HepG2 (cell line): Measurements from ENCODE around the gene CREBBP. TPM values are rescaled to one million over a fixed set of nuclear protein-coding genes. Genes with fewer than 3 reads are reported as not detected.

Experiments used
- ATAC-seq: fragments of 200-7000 bp; cut with Tn5 transposase; 3 replicates; pipeline ENCODE4 v1.9.1; 2020; ENCODE audit warnings: mild to moderate bottlenecking, moderate library complexity
- BruUV-seq: library from RNA; stranded (reverse); fragments of 400-500 nt; replicated peaks from 2 replicates; lab custom pipeline; 2021; lab: Mats Ljungman, UMichigan
- CTCF ChIA-PET: fragments of 300-600 bp; formaldehyde crosslinking; extraction: SDS; loops from one replicate; lab custom pipeline; 2021; ENCODE audit warnings: low total read pairs, inconsistent platforms, low intra/inter-chr PET ratio; lab: Yijun Ruan, JAX
- POLR2A ChIA-PET: fragments of 350-600 bp; sonication (Branson Sonifier 250); formaldehyde crosslinking; loops from one replicate; lab custom pipeline; 2020; ENCODE audit warnings: antibody characterized with exemption, inconsistent platforms; lab: Yijun Ruan, JAX
- DNase-seq: peaks from one replicate; pipeline ENCODE4 v3.0.0-alpha.2; 2015; ENCODE audit warnings: low spot score
- FAIRE-seq: peaks from 3 replicates; lab custom pipeline; 2011; peaks lifted over from hg19 to GRCh38; lab: Jason Lieb, UNC
- H2AFZ ChIP-seq: one replicate; pipeline ENCODE4 v1.6.1; 2011; ENCODE audit warnings: low read length, inconsistent platforms
- H3K27ac ChIP-seq: fragments of 300-600 bp; 3 replicates; pipeline ENCODE4 v1.8.0; 2011; ENCODE audit warnings: mixed run types, mild to moderate bottlenecking, mixed read lengths, low read length, inconsistent platforms; ENCODE audit not compliant: insufficient read depth; ENCODE audit errors: extremely low read length
- H3K27me3 ChIP-seq, 2 experiments: fragments of 200-600 bp in 1 of 2; 2 replicates in 1 of 2; 3 replicates in 1 of 2; pipeline versions ENCODE4 v1.6.0 to v1.8.0; 2011; ENCODE audit warnings: low read length in 2 of 2, mild to moderate bottlenecking in 2 of 2, moderate library complexity in 2 of 2, inconsistent platforms in 1 of 2; ENCODE audit not compliant: insufficient read depth in 2 of 2, control insufficient read depth in 1 of 2
- H3K36me3 ChIP-seq, 2 experiments: fragments of 200-600 bp in 1 of 2; replicated peaks in 1 of 2; 2 replicates in 1 of 2; 3 replicates in 1 of 2; pipeline versions ENCODE4 v1.5.1 to v1.8.0; 2011; ENCODE audit warnings: low read length in 2 of 2, inconsistent platforms in 1 of 2; ENCODE audit not compliant: insufficient read depth in 2 of 2, control insufficient read depth in 1 of 2
- H3K4me1 ChIP-seq: 2 replicates; pipeline ENCODE4 v1.5.1; 2012; ENCODE audit warnings: low read length, inconsistent platforms; ENCODE audit not compliant: insufficient read depth
- H3K4me2 ChIP-seq: 2 replicates; pipeline ENCODE4 v1.6.0; 2011; ENCODE audit warnings: low read depth, low read length, inconsistent platforms
- H3K4me3 ChIP-seq, 3 experiments: fragments of 200-600 bp in 1 of 3; sonication (generic), shearing (Covaris generic) in 1 of 3; replicated peaks in 1 of 3; 2 replicates each; pipeline ENCODE4 v1.5.1; 2011 to 2016; ENCODE audit warnings: low read length in 3 of 3, inconsistent platforms in 2 of 3, low read depth in 2 of 3, mild to moderate bottlenecking in 2 of 3, control low read depth in 1 of 3, mixed read lengths in 1 of 3; ENCODE audit not compliant: insufficient read depth in 1 of 3
- H3K79me2 ChIP-seq: one replicate; pipeline ENCODE4 v1.6.1; 2011; ENCODE audit warnings: low read length, inconsistent platforms; ENCODE audit not compliant: insufficient read depth
- H3K9ac ChIP-seq: 2 replicates; pipeline ENCODE4 v1.6.0; 2011; ENCODE audit warnings: mild to moderate bottlenecking, low read depth, low read length, inconsistent platforms; ENCODE audit not compliant: insufficient read depth
- H3K9me3 ChIP-seq: 2 replicates; pipeline ENCODE4 v1.5.1; 2012; ENCODE audit warnings: mild to moderate bottlenecking, low read length
- H4K20me1 ChIP-seq: 2 replicates; pipeline ENCODE4 v1.6.0; 2011; ENCODE audit warnings: inconsistent platforms, mild to moderate bottlenecking, low read length, moderate library complexity; ENCODE audit not compliant: insufficient read depth
- AGO2 ChIP-seq: fragments of 200-400 bp; formaldehyde crosslinking; optimal IDR thresholded peaks from 2 replicates; pipeline ENCODE3; 2017; ENCODE audit warnings: mild to moderate bottlenecking, low read depth, low read length, moderate library complexity
- GPBP1L1 ChIP-seq: sonication (generic); formaldehyde crosslinking; IDR thresholded peaks from 2 replicates; pipeline ENCODE4 v1.5.0; 2020; ENCODE audit warnings: mild to moderate bottlenecking, missing genetic modification reagents
- MXD4 ChIP-seq: IDR thresholded peaks from 2 replicates; pipeline ENCODE4 v1.6.1; 2016; ENCODE audit warnings: mild to moderate bottlenecking, missing biosample characterization, missing genetic modification reagents
- NONO ChIP-seq, 2 experiments: fragments of 450-650 bp in 1 of 2; sonication (generic) in 1 of 2; formaldehyde crosslinking in 1 of 2; IDR thresholded peaks in 1 of 2; conservative IDR thresholded peaks in 1 of 2; 2 replicates each; pipeline versions ENCODE4 v1.6.1 to v1.8.0; 2017 to 2022; ENCODE audit warnings: mild to moderate bottlenecking in 1 of 2, missing genetic modification reagents in 1 of 2, moderate library complexity in 1 of 2
- RBM22 ChIP-seq: fragments of 200-400 bp; formaldehyde crosslinking; optimal IDR thresholded peaks from 2 replicates; pipeline ENCODE3; 2017; ENCODE audit warnings: mild to moderate bottlenecking, low read length, moderate library complexity
- WGBS: methylation state at CpG from one replicate; pipeline ENCODE4 v1.1.6; 2017; ENCODE audit warnings: low lambda C conversion rate; 5-methylcytosine and 5-hydroxymethylcytosine counted together
- in situ Hi-C: cut with HindIII; loops from 2 replicates; pipeline ENCODE4 v1.10.0; 2017; ENCODE audit warnings: low pct_unique_long_range_greater_than_20kb; ENCODE audit not compliant: extremely low pct_ligation_motif_present
- intact Hi-C: fragments of 100-400 bp; cut with micrococcal nuclease; formaldehyde crosslinking; loops from one replicate; pipeline ENCODE4 v1.10.0; 2022; ENCODE audit not compliant: unreplicated experiment
- polyA plus RNA-seq, 8 experiments: library from polyadenylated mRNA; depleted of rRNA in 3 of 8; stranded (reverse) in 7 of 8; unstranded in 1 of 8; fragments of >200 nt; fragmentation: Illumina TruSeq in 4 of 8; extraction: Trizol in 4 of 8; gene quantifications; 2 replicates each; pipeline versions ENCODE4 v1.2.1 to v1.2.3, GENCODE V29; 2011 to 2016; ENCODE audit warnings: low read depth in 4 of 8, missing spikeins in 1 of 8, mixed read lengths in 1 of 8; ENCODE audit not compliant: insufficient read depth in 1 of 8
- total RNA-seq, 5 experiments: library from RNA; depleted of rRNA; stranded (reverse); fragments of >200 nt; fragmentation: Illumina TruSeq; extraction: Trizol; gene quantifications; 2 replicates each; pipeline ENCODE4 v1.2.3, GENCODE V29; 2016; ENCODE audit warnings: low read depth in 1 of 5

The CREBBP gene
- total and polyA plus RNA-seq, 2 of the 13 experiments (the other 11 are each of a cell fraction or from before 2014, with no cell fraction given), result 5.3 to 10.4 TPM

GRCh38 chr16:3729161-3730112, 151.1 kb downstream of the CREBBP start:
- H3K4me2 ChIP-seq, result no peak overlapping the region
- H3K4me3 ChIP-seq, result no peak overlapping the region
- ATAC-seq (peak; percentile 7; the same call in 1 of the 3 replicates), FAIRE-seq (no peak), DNase-seq (no peak)
- intact Hi-C loops, result no loop called here
- H2AFZ ChIP-seq, result no peak overlapping the region
- ChIA-PET CTCF (no interaction called here), POLR2A (no interaction called here)
- H3K9ac ChIP-seq, result no peak overlapping the region
- no TSS peak for BruUV-seq
- no peaks in the 10 kb centered on the region for H4K20me1 ChIP-seq
- in situ Hi-C loops, result no loop called here
- 98% methylated on average over 38 of the region's 49 CpGs for WGBS
- no peaks in the 10 kb centered on the region for H3K27me3 ChIP-seq
- 0 out of 2 replicates have a peak, but pooled peaks cover 7% of the 10 kb centered on the region for H3K4me1 ChIP-seq
- no peaks in the 10 kb centered on the region for H3K79me2 ChIP-seq
- H3K9me3 ChIP-seq, result no peaks in the 10 kb centered on the region
- H3K36me3 ChIP-seq, result peaks cover 33 to 59% of the 10 kb centered on the region in 2 experiments; a peak in 4 of 5 replicates
- H3K27ac ChIP-seq, result no peak overlapping the region
- TF ChIP-seq RBM22 (peak; percentile 72), MXD4 (CRISPR knock-in tag) (no peak), NONO (IDR thresholded peaks at IDR 0.05) (no peak), NONO (CRISPR knock-in tag; conservative IDR thresholded peaks at IDR 0.05) (no peak)

- H3K27me3 ChIP-seq, result no peaks in the 10 kb centered on the region
- ChIA-PET POLR2A (no interaction called here), CTCF (no interaction called here)
- H3K36me3 ChIP-seq, result peaks cover 32 to 54% of the 10 kb centered on the region in 2 experiments; a peak in 4 of 5 replicates
- ATAC-seq, result no peak; the same call in 2 of the 3 replicates
- intact Hi-C loops, result no loop called here
- no peak overlapping the region for H3K27ac ChIP-seq
- TF ChIP-seq AGO2 (peak; percentile 54), GPBP1L1 (no peak)
- BruUV-seq, result no TSS peak
- no peak overlapping the region for H3K9ac ChIP-seq
- no peaks in the 10 kb centered on the region for H3K79me2 ChIP-seq
- 0 out of 2 replicates have a peak, but pooled peaks cover 7% of the 10 kb centered on the region for H3K4me1 ChIP-seq
- H4K20me1 ChIP-seq, result no peaks in the 10 kb centered on the region
- H3K4me2 ChIP-seq, result no peak overlapping the region
- H2AFZ ChIP-seq, result no peak overlapping the region
- no peak for FAIRE-seq
- no peak overlapping the region for H3K4me3 ChIP-seq
- in situ Hi-C loops, result no loop called here
- no peak for DNase-seq
- 100% methylated on average over 13 of the region's 31 CpGs for WGBS
- no peaks in the 10 kb centered on the region for H3K9me3 ChIP-seq
These were observed 151.9 kb downstream of the CREBBP start for GRCh38 chr16:3728424-3729160.
